GM19467 (cell line): ENCODE results near the gene NOLC1.
"Not testable (repeated sequence)": the region's sequence is repeated elsewhere in the genome, so short reads cannot be mapped to it uniquely, and the experiment has no call there.

Source experiments
- ATAC-seq: cut with Tn5 transposase; IDR thresholded peaks from one replicate; pipeline ENCODE4 v1.9.1; 2021; ENCODE audit warnings: mild to moderate bottlenecking, moderate library complexity; ENCODE audit not compliant: unreplicated experiment

The NOLC1 gene

DNA sequence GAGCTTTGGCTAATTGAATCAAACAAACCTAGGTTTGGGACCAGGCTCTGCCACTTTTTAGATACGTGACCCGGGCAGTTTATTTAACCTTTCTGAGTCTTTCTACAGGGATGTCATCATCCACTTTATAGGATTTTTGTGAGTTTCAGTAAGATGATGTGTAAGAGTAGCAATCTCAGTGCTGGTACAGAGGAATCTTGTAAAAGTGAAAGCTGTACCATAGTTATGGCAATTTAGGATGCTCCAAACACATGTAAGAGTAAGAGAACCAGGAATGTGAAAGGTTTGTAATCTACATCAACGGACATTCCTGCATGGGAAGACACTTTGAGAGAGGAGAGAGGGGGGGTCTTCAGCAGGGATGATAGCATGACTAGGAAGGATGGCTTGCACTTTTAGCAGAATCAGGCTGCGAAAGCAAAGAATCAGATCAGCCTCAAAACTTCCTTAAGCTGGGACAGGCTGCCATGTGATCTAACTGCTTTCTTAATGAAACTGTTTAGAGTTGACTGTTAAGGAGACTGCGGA is 968 bp downstream of the NOLC1 start:
- no peak for ATAC-seq

DNA sequence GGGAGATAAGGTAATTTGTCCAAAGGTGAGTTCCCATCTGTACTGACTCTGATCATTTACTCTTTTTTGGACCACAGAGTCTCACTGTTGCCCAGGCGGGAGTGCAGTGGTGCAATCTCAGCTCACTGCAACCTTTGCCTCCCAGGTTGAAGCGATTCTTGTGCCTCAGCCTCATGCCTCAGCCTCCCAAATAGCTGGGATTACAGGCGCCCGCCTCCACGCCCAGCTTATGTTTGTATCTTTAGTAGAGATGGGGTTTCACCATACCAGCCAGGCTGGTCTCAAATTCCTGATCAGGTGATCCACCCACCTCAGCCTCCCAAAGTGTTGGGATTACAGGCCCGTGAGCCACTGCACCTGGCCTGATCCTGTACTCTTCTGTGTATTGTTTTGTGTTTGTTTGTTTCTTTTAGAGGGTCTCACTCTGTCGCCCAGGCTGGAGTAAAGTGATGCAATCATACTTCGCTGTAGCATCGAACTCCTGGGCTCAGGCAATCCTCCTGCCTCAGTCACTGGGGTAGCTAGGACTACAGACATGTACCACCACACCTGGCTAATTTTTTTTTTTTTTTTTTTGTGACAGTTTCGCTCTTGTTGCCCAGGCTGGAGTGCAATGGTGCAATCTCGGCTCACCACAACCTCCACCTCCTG is 2.4 kb downstream of the NOLC1 start:
- no peak for ATAC-seq

DNA sequence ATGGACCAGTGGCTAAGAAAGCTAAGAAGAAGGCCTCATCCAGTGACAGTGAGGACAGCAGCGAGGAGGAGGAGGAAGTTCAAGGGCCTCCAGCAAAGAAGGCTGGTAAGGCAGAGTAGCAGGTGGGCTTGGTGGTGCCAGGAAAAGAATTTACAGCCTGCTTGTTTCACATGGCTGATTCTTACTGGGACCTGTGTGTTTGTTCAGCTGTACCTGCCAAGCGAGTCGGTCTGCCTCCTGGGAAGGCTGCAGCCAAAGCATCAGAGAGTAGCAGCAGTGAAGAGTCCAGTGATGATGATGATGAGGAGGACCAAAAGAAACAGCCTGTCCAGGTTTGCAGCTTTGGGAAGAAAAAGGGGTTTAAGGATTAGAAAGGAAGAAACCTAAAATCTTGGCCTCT is 5.0 kb downstream of the NOLC1 start:
- no peak for ATAC-seq

DNA sequence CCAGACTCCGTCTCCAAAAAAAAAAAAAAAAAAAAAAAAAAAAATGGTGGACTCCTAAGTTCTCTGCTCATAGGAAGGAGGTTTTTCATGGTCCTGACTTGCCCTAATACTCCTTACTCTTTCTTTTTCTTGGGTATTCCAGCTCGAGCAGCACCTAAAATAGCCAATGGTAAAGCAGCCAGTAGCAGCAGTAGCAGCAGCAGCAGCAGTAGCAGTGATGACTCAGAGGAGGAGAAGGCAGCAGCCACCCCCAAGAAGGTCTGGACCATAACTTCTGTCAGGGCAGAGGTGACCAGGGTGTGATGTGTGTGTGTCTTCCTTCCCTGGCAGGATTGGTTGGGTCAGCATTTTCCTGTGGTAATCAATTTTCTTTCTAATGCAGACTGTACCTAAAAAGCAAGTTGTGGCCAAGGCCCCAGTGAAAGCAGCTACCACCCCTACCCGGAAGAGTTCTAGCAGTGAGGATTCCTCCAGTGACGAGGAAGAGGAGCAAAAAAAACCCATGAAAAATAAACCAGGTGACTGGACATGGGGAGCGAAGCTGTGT is 6.9 kb downstream of the NOLC1 start:
- ATAC-seq = no peak

DNA sequence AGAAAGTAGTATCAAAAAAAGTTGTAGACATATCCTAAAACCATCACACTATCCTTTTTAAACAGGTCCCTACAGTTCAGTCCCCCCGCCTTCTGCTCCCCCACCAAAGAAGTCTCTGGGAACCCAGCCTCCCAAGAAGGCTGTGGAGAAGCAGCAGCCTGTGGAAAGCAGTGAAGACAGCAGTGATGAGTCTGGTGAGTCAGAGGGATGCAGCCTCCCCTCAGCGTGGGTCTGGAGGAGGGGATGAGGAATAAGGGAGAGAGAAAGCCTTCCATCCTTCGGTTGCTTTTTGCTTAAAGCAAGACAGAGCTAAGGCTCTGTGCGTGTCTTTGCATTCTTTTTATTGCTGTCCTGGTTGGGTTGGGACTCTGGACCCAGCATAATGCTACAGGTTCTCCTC is 7.6 kb downstream of the NOLC1 start:
- ATAC-seq = no peak

DNA sequence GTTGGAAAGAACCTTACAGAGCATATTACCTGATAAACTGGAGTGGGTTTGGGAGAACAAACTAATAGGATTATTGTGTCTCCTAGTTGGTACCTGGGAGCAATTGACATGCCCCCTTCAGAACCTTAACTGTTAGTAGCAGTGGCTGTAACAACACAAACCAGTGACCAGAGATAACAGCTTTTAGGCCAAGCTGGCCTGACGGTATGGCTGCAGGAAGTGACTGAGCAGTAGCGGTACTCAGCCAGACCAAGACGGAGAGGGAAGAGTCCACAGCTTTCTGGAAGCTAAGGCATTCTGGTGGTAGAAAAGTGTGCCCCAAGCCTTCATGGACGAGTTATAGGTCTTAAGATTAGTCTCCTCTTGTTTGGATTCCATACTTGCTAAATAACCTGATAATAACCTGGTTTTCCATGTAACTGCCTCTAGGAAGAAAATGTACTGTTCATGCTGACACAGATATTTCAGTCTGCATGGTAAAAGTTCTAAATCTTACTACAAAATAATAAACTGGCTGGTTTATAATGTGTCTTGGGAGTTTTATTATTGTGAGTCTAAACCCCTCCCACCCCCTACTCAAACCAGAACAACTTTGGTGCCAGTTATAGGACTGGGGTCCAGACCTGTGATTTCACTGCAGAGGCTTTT is 11.3 kb downstream of the NOLC1 start:
- no peak for ATAC-seq

DNA sequence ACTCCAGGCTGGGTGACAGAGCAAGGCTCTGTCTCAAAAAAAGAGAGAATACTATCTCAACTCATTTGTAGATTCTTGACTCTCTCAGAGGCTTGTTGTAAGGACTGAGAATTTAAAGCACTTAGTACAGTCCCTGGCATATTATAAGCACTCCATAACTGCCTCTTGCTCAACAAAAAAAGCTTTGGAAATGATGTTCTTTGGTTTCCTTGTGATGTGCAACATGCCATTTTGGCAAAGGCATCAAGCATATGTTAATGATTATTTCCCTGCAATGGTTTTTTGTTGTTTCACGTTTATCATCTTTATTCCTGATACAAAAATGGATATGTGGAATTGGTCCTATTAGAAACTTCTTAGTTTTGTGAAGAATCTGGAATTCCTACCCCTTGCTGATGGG is 15.7 kb downstream of the NOLC1 start:
- no peak for ATAC-seq

DNA sequence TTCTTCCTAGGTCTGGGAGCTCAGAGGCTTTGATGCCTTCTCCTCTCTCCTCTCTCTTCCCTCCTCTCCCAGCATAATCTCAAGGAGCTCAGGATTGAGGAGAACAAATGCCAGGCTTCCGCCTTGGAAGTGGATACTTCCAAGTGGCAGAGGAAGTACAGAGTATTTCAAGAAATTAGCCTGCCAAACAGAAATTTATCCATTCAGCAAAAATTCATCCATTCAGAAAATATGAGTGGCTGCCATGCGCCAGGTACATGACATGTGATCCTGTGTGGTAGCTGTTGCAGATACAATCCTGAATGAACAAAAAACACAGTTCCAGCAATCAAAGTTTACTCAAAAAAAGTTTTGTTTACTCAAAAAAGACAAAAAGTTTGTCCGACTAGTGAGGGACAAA is 18.4 kb downstream of the NOLC1 start:
- ATAC-seq = no peak

DNA sequence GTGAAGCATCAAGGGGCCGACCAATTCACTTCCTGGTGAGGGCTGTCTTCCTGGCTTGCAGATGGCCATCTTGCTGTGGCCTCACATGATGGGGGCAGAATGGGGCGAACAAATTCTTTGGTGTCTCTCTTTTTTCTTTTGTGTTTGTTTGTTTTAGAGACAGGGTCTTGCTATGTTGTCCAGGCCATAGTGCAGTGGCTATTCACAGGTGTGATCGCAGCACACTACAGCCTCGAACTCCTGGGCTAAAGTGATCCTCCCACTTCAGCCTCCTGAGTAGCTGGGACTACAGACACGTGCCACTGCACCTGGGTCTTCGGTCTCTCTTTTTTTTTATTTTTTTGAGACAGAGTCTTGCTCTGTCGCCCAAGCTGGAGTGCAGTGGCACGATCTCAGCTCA is 20.1 kb downstream of the NOLC1 start:
- no peak for ATAC-seq

DNA sequence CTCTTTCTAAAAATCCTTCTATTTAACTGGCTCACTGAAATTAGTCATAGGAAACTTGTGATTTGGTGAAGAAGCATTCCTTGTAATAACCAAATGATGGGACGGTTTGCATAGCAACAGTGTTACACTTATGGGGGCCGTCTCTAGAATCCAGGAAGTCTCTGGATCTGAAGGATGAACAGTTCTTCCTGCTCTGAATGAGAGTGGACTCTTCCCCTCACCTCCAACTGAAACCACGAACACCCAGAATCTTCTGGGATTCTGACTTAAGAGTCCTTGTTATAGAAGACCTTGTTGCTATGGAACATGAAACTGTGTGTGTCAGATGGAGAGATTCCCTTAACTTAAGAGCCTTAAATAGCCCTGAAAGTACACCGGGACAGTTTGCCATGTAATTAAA is 23.2 kb downstream of the NOLC1 start:
- ATAC-seq = no peak

DNA sequence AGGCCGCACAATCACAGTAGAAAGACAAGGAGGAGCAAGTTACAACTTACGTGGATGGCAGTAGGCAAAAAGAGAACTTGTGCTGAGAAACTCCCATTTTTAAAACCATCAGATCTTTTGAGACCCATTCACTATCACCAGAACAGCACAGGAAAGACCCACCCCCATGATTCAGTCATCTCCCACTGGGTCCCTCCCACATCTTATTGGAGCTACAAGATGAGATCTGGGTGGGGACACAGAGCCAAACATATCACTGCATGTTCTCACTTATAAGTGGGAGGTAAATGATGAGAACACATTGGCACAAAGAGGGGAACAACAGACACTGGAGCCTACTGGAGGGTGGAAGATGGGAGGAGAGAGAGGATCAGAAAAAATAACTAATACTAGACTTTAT is 32.4 kb downstream of the NOLC1 start:
- ATAC-seq = no peak

DNA sequence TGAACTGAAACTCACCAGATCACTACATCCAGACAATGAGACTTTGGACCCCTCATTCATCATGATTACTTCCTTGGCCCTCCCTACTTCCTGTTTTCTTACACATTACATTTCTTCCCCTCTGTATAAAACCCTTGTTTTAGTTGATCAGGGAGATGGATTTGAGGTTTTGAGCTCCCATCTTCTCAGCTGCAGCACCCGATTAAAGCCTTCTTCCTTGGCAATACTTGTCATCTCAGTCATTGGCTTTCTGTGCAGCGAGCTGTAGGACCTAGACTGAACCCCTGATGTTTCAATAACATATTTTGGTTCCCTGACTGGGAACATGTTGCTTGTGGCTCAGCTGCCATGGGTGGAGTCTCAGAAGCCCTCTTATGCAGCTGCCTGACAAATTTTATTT is 33.1 kb downstream of the NOLC1 start:
- no peak for ATAC-seq

DNA sequence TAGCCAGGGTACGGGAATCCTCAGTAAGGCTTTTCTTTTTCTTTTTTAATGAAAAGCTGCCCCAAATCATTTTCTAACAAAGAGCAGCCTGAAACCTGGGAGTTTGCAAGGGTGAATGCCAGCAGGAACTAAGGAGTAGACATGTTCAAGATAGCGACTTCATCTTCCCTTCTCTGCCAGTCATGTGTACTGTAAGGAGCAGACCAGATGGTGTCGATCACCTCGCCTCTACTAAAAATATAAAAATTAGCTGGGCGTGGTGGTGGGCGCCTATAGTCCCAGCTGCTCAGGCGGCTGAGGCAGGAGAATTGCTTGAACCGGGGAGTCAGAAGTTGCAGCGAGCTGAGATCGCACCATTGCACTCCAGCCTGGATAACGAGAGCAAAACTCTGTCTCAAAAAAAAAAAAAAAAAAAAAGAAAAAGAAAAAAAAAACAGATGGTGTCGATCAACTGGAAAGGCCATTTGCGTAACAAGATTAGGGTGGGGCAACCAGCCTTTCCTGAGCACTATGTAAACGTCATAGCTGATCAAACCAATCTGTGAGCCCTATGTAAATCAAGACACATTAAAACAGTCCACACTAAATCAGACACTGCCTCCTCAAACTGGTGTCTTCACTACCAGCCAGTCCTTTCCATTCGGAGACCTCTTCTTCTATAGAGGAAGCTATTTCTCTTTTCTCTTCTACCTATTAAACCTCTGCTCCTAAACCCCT is 33.8 kb downstream of the NOLC1 start:
- no peak for ATAC-seq

DNA sequence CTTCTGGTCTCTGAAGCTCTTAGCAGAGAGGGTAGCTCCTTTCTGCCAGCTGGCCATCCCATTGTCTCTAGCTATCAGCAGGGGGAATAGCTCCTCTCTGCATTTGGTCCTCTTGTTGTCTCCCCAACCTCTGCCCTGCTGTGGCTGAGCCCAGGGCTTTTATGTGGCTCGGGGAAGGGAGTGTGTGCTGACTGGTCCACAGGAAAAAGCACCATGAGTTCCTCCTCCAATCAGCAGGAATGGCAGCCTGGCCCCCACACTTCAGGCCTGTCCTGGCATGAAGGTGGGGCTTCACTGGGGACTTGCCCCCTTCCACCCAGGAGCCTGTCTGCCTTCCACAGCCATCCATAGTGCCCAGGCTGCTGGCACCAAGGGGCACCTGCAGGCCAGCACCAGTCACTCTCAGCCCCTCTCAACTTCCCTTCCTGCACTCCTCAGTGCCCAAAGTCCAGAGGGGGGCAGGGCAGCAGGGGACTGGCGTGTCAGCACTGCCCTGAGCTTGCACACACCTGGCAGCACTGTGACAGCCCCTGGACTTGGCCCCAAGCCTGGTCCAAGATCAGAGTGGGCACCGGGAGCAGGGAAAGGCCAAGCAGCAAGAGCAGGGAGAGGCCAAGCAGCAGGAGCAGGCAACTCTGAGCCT is 36.2 kb downstream of the NOLC1 start:
- no peak for ATAC-seq

DNA sequence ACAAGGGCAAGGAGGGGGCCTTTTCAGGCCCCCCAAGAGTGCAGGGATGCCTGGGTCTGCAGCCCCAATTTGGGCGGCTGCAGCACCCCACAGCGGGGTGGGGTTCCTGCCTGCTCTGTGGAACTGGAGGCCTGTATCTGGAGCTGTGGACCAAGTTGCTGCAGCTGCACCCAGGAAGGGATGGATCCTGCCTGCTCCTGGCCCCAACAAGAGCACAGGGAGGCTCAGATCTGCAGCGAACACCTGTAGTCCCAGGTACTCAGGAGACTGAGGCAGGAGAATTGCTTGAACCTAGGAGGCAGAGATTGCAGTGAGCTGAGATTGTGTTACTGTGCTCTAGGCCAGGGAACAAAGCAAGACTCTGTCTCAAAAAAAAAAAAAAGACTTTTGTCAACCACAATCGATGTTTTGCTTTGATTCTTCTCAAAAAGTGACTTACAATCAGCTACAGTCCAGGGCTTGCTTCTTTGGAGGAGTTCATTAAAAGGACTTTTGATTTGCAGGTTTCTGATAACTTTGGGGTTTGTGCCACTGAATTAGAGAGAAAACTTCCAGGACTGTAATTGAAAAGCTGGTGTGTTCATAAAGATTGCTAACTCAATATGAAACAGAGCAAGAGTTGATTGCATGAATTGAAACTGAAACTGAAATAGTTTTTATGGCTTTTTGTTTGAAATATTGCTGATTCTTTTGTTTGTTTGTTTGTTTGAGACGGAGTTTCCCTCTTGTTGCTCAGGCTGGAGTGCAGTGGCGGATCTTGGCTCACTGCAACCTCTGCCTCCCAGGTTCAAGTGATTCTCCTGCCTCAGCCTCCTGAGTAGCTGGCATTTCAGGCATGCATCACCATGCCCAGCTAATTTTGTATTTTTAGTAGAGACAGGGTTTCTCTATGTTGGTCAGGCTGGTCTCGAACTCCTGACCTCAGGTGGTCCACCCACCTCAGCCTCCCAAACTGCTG is 37.0 kb downstream of the NOLC1 start:
- not testable (repeated sequence) for ATAC-seq

DNA sequence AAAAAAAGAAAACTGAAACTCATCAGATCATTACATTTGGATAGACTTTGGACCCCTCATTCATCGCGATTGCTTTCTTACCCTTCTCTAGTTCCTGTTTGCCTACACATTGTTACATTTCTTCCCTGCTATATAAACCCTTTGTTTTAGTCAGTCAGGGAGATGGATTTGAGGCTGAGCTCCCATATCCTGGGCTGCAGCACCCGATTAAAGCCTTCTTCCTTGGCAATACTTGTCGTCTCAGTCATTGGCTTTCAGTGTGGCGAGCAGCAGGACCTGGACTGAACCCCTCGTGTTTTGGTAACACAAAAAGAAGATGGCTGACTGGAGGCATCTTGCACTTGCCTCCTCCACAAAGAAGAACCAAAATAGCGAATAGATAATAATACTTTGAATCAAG is 39.8 kb downstream of the NOLC1 start:
- ATAC-seq = no peak

DNA sequence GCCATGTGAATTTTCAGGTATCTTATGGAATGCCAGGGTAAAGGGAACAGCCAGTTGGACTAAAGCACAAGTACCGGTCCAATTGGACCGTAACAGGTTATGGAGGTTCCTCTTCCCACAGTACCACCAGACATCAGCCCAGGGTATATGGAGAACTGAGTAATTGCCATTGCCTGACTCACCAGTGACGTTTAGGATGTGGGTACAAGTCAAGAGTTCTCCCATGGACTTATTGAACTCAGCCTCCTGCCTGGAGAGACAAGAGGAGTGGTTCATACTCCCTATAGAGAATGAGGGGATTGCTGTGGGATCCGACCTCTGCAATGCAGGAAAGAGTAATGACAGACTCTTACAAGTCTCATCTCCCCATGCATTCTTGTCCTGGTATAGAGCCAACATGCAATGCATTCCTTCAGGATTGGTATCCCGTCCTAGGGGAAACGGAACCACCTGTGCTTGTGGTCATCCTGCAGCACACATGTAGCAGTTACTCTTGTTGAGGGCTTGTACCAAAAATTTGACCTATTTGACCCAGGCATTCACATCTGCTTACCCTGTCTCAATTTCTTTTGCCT is 43.2 kb downstream of the NOLC1 start:
- no peak for ATAC-seq

DNA sequence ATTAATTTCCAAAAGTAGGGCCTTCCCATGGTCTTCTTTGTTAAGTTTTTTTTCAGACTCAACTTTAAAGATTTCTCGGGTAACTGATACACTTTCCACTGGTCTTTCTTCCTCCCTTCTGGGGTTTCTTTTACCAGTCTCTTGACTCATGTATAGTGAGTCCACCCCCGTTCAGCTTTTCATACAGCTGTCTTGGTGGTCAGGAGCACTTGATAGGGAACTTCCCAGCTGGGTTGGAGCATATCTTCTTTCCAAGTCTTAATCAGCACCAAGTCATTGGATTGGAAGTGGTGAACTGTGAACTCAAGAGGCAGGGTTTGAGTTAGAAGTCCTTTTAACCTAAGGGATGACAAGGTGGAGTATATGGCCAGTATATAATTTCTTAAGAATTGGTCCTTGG is 44.7 kb downstream of the NOLC1 start:
- no peak for ATAC-seq

DNA sequence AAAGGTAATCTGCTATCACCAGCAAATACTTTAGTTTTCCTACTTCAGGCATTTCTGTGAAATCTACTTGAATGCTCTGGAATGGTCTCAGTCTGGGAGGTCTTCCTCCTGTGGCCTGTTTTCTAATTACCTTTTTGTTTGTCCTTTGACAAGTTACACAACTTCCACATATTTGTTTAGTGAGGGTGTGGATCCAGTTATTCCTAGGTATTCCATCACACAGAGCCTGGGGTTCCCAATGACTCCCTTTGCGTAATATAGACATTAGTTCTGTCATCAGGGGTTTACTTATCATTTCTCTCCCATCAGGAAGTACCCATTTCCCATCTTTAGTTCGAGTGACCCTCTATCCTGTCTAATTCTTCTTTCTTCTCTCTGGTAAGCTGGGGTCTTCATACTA is 45.8 kb downstream of the NOLC1 start:
- no peak for ATAC-seq
